ENCODE results near the gene EZH1.
A peak's percentile ranks its signal among the peaks of the same experiment; 100 is the strongest.

The EZH1 gene

DNA sequence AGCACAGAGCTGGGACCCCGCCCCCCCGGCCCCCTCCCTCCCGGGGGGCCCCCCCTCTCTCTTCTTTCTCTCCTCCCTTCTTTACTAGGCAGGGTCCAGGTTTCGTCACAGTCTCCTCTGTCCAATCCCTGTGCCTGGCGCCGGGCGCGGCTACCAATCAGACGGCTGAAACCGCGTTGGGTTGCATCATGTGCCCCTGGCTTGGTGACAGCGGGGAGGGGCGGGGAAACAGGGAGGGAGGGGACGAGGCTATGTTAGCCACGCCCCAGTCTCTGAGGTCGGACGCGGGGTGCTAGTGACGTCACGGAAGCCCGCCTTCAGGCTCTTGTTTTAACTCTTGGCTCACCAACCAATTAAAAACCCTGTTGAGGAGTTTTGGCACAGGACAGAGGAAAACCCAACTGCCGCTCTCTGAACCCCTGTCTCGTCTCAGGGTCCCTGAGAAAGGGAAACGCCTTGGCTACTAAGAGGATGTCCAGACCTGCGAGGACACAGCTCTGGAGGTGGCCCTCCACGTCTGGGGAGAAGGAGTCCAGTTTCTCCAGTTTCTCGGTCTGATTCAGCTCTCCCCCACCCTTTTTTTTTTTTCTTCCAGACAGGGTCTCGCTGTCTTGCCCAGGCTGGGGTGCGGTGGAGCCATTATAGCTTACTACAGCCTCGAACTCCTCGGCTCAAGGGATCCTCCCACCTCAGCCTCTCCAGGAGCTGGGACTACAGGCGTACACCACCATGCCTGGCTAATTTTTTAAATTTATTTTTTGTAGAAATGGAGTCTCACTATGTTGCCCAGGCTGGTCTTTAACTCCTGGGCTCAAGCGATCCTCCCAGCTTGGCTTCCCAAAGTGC is 67.6 kb downstream of the EZH1 start:
- H3K4me3 ChIP-seq (ENCODE audit: low read depth, low read length) = peak overlapping the region; percentile 99
- peak; percentile 98 for DNase-seq (ENCODE audit: low read depth)
- no peak for TF ChIP-seq CTCF (IDR thresholded peaks at IDR 0.05; ENCODE audit: low read depth, low read length, missing control alignments)

DNA sequence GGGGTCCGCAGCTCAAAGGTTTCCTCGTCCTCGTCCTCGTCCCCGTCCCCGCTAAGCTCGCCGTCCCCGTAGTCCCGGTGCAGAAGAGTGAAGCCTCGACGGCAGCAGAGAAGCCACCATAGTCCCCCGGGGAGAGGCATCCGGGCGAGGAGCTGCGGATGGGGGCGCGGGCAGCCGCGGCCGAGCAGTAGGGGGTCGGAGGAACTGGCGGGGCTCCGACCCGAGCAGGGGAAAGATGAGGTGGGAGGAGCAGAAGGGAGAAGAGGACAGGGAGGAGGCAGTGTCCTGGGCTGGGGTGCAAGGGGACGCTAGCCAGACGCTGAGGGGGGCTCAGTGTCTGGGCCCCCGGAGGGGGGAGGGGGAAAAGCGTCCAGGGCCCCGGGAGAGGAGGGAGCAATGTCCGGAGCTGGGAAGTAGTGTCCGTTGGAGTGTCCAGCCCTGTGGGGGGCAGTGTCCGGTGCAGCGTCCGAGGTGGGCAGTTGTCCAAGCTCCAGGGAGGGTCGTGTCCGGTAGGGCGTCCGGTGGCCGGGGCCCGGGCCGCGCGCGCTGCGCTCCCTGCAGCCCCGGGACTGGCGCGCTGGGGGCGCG is 68.3 kb downstream of the EZH1 start, which contains the start of gene PLEKHH3:
PLEKHH3 (minus strand) TSS at position 571 of the 588 bp plus-strand sequence; CDS start at position 140, 431 bp downstream.
- DNase-seq (ENCODE audit: low read depth) = no peak
- peak within 1 kb of the TSS; percentile 99 for H3K4me3 ChIP-seq (ENCODE audit: low read depth, low read length)
- peak; percentile 11 for TF ChIP-seq CTCF (IDR thresholded peaks at IDR 0.05; ENCODE audit: low read depth, low read length, missing control alignments)

- TF ChIP-seq CTCF (IDR thresholded peaks at IDR 0.05; ENCODE audit: low read depth, low read length, missing control alignments) = no peak
- DNase-seq (ENCODE audit: low read depth) = no peak
- H3K4me3 ChIP-seq (ENCODE audit: low read depth, low read length) = peak overlapping the region; percentile 99
These were observed 68.8 kb downstream of the EZH1 start for GRCh38 chr17:42675965-42676423.

DNA sequence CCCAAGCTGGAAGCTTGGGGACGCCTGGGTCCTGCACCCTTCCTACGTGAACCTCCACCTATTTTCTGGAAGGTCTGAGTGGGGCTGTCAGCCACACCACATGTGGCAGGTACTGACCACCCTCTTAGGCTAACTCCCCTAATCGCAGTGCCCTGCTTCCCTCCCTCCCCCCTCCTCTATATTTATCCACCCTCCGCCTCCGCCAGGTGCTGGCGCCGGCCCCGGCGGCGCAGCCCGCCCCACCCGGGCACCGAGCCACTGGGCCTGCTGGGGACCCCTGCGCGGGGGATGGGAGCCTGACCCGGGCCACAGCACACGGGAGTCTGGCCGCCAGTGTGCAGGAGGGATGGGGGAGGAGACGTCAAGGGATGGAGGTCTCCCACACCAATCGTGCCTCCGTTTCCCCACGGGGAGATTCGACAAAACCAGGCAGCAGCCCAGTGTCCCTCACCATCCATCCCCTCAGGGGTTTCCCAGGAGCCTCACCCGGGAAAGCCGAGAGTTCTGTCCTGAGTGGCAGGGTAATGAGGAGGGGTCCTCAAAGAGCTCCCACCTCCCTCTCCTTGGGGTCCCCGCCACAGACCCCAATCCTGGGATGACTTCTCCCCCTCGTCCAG is 69.4 kb downstream of the EZH1 start:
- DNase-seq (ENCODE audit: low read depth) = no peak
- H3K4me3 ChIP-seq (ENCODE audit: low read depth, low read length) = peak overlapping the region; percentile 99
- no peak for TF ChIP-seq CTCF (IDR thresholded peaks at IDR 0.05; ENCODE audit: low read depth, low read length, missing control alignments)

DNA sequence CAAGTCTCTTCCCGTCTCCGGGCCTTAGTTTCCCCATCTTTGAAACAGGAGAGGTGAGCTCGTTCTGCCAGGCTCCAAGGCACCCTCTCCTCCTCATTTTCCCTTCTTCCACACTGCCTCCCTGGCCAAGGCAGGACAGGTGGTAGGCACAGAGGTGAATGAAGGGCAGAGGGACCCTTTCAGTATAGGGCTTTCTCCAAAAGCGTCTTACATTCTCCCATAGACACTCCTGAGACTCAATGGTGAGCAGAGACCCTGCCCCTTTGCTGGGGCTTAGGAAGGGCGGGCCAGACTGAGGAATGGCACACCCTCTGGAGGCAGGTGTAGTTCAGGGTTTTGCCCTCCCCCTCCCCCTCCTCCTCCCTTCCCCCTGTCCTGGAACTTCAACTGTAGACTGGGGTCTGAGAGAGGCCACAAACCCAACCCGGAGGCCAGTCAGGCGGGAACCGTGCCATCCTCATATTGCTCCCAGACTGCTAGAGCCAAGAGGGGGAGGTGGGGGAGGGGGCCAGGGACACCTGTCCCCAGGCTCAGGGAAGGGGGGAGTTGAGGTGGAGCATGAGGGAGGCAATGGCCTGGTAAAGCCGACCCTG is 70.0 kb downstream of the EZH1 start:
- DNase-seq (ENCODE audit: low read depth) = no peak
- TF ChIP-seq CTCF (IDR thresholded peaks at IDR 0.05; ENCODE audit: low read depth, low read length, missing control alignments) = no peak
- peak overlapping the region; percentile 99 for H3K4me3 ChIP-seq (ENCODE audit: low read depth, low read length)

DNA sequence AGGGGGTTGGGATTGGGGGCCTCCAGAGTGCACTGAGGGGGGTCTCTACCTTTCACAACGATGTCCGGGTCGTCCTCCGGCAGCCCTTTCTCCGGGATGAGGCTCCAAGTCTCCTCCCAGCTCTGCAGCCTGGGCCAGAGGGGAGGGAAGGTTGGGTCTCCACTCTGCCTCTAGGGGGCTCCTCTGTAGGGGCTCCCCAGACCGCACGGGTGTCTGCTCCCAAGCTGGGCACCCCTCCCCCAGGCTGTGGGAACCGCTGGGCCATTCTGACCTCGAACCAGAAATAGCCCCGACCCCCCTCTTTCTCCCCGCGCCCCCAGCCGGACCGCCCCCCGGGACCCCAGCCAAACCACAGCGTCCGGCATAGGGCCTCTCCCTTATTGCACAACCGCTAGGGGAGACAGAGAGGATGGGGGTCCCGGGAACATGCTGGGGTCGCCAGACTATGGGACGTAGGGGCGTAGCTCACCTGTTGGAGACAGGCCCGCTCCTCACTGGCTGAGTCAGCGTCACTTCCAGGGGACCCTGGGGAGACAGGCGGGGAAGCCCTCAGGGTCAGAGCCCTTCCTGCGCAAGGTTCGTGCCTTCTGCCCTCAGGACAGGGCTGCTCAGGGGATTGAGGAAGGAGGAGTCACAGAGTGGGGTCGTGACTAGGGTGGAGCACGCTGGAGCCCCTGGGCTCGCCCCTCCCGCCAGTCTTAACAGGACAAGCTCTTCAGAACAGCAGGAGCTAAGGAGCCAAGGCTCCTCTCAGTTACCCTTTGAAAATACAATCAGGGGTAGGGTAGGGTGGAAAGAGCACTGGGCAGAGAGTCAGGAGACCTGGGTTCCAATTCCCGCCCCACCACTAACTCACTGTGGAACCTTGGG is 70.7 kb downstream of the EZH1 start:
- no peak for DNase-seq (ENCODE audit: low read depth)
- peak overlapping the region; percentile 99 for H3K4me3 ChIP-seq (ENCODE audit: low read depth, low read length)
- TF ChIP-seq CTCF (IDR thresholded peaks at IDR 0.05; ENCODE audit: low read depth, low read length, missing control alignments) = peak; percentile 82
